Stimulated activated CD8-positive, alpha-beta memory T cell treated with anti-CD3 and anti-CD28 coated beads, Interleukin-2, amount 100 ng/mL, for 48 hours (primary cell): ENCODE results near the gene APOBEC2.

ENCODE experiments used
- DNase-seq, 2 donors: peaks; one replicate each; pipeline ENCODE4 v3.0.0-alpha.2; 2020; ENCODE audit warnings: low read depth in 2 of 2

The APOBEC2 gene

DNA sequence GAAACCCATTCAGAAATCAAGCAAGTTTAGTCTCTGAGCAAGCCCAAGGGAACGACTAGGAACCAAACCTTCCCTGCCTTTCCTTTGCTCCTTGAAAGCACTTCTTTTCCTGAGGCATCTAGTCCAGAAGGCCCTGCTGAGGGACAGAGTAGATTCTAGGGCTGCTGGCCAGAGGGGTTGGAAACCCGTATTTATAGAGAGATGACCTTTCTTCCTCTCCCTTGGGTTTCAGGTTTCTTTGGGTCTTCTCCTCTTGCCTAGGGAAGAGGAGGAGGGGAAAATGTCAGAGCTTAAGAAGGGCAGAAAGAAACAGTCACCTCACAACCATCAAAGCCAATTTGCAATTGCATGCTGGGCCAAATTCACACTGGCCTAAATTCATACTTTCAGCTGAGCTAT, 5.8 kb downstream of the APOBEC2 start:
- DNase-seq: no peak

DNA sequence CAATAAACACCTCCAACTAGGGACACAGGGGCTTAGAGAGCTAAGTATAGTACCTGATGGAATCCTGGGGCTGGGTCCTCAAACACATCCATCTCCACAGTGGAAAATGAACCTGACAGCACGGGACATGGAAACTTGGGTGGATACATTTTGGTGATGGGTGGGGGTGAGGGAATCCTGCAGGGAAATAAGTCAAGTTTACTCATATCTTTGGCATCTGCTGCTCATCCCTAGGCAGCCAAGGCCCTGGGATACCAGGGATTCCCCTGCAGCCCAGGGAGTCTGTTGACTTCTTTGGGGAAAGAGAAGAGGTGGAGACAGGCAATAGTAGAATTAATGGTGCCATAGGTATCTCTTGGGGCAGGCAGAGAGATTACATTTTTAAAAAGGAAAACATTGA, 6.6 kb downstream of the APOBEC2 start:
- no peak for DNase-seq

- no peak for DNase-seq
These were observed 8.3 kb downstream of the APOBEC2 start for GRCh38 chr6:41061196-41061726.

- DNase-seq: no peak
These were observed 9.1 kb downstream of the APOBEC2 start for GRCh38 chr6:41062056-41062455.

GRCh38 chr6:41063884-41064285, 10.9 kb downstream of the APOBEC2 start:
- DNase-seq: no peak

- no peak for DNase-seq
These were observed 11.8 kb downstream of the APOBEC2 start for GRCh38 chr6:41064841-41065240.

GRCh38 chr6:41065550-41066026, 12.6 kb downstream of the APOBEC2 start:
- no peak for DNase-seq

- DNase-seq: peak; percentile 29 to 36
These were observed 13.9 kb downstream of the APOBEC2 start for GRCh38 chr6:41066867-41067304.

DNA sequence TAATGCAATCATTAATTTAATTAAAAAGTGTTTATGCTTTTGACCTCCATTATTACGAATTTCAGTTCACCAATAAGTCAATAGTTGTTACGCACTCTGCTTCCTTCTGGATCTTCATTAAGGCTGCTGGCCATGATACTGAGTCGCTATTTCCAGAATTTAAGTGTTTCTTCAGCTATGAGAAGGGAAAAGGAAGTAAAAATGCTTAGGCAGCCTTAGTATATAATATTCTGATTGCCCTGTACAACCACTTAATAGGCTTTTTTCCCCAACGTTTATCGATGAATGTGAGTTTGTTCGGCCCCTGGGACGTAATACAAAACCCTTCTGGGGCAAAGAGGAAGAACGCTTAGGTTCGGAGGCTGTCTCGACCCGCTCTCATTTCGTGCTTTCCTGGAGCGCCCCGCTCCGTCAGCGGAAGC, 18.5 kb downstream of the APOBEC2 start:
- DNase-seq: peak in 1 of 2 donors; percentile 49

- peak; percentile 98 to 99 for DNase-seq
These were observed 19.2 kb downstream of the APOBEC2 start, which contains the start of gene OARD1 for GRCh38 chr6:41071923-41072835. TSS of gene OARD1 (minus strand) at chr6:41072356. CDS start at chr6:41071634, 722 bp downstream.

GRCh38 chr6:41072836-41073202, 19.8 kb downstream of the APOBEC2 start, which contains the start of gene NFYA:
TSS of gene NFYA (plus strand) at chr6:41072974. CDS start at chr6:41079090, 6,116 bp downstream.
- peak in 1 of 2 donors; percentile 99 for DNase-seq

DNA sequence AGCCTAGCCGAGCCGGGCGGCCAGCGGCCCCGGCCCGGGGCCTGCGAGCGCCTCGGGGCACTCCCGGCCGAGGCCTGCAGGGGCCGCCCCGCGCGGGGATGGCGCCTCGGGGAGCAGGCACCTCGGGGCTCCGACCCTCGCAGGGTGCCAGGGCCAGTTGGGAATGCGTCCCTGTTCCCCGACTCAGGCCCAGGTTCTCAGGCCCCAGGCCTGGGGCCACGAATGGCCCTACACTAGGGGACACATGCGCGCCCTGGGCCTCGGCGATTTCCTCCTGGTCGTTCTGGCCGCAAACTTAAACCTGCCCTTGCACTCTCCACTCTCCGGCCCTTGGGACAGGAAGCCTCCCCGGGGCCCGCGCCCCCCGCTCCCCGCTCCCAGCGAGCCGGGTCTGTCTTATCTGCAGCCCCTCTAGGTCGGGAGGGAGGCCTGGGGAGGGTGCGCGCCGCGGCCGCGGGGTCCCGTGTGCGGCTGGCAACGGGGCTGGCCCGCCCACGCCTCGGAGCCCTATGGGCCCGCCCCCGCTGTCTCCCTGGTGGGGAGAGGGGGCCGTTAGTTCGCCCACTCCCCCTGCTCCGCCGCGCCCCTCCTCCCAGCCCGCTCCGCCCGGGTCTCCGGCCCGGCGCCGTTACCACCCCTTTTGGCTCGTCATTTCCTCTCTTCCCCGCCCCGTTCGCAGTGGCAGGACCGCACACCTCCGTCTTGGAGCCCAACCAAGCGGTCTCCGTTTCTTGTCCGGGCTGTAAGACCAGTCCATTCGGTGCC, 20.4 kb downstream of the APOBEC2 start:
- DNase-seq: peak; percentile 75 to 76

- no peak for DNase-seq
These were observed 21.1 kb downstream of the APOBEC2 start for GRCh38 chr6:41073968-41074691.

GRCh38 chr6:41074692-41075436, 21.9 kb downstream of the APOBEC2 start:
- DNase-seq: no peak

DNA sequence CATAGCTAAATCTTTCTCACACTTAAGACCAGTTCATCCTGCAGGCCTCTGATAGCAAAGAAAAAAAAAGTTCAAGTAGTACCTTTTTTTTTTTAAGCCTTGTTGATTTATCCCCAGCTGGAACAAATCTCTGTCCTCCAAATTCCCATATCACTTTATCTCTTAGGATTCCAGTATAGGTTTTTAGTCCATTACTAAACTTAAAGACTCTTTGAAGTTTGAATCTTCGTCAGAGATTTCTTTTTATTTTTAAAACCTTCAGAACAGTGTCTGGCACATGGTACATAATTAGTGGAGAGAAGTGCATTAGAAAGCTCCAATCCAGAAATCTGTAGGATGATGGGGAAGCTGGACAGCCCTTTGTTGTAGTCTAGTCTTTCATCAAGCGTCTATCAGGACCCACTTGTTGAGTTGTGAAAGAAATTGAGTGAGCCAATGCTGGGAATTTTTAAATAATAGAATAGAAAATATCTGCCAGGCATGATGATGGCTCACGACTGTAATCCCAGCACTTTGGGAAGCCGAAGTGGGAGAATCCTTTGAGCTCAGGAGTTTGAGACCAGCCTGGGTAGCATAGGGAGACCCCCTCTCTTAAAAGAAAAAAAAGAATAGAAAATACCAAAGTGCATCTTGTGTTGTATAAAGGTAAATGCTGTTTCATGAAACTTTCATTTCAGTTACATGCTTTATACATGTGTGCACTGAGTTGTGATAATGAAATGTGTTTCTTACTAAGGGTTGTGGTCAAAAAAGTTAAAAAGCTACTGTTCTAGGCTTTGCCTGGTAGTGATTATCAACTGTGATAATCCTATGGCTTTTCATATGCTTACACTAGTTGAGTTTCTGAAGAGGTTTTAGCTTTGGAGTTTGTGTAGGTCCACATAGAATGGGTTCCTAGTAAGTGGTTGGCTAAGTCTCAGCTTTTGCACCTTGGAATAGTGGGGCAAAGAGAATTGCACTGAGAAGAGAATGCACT, 22.9 kb downstream of the APOBEC2 start:
- no peak for DNase-seq

DNA sequence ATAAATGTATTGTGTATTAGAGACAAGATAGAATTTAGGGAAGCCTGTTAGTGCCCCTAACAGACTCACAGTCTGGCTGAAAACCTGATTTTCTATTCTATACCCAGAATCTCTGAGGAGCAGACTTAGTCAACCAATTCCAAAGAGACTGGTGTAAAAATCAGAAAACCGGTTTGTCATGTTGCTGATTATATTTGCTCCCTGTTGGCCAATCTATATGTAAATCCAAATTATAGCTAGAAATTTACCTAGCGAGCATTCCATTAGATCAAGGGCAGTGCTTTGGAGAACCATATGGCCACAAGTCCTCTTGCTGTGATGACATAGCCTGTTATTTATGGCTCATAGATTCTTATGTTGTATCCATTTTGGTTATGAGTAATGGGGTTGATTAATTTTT, 24.5 kb downstream of the APOBEC2 start:
- DNase-seq: no peak

DNA sequence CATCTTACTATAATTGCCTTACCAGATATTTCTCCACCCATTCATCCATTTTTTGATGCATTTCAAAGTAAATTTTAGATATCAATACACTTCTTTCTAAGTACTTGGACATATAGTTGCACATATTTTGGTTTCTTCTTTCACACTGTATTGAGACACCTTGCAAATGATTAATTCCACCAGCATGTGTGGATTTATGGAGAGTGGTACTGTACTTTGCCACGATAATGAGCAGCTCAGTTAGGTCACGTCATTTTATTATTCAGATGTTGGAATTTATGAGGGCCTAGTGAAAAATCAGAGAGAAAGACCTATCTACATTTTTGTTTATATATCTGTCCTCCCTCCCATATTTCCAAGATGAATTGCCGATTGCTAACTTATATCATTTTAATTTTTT, 25.1 kb downstream of the APOBEC2 start:
- no peak for DNase-seq

GRCh38 chr6:41079080-41079479, 26.1 kb downstream of the APOBEC2 start:
- DNase-seq: no peak

- no peak for DNase-seq
These were observed 27.6 kb downstream of the APOBEC2 start for GRCh38 chr6:41080621-41081020.

DNA sequence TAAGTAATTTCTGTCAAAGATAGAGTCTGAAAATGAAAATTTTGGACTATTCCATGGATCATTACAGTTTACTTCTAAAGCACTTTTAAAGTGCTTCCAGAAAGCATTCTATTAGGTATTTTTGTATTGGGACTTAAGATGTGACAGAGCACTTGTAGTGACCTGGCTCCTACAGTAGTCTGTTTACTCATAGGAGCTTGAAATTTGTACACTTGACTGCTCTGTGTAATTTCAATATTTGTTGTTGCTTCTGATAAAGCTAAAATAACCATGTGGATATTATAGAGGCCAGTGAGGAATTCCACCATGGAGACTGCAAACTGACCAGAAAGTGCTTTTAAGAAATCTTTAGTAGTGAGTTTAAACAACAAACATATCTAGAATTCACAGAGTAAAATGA, 30.1 kb downstream of the APOBEC2 start:
- DNase-seq: no peak
